ENCODE data around the gene FAU.

GRCh38 chr11:65129649-65130441, 7.9 kb upstream of the FAU start:
- TF ChIP-seq, protein P1, sequence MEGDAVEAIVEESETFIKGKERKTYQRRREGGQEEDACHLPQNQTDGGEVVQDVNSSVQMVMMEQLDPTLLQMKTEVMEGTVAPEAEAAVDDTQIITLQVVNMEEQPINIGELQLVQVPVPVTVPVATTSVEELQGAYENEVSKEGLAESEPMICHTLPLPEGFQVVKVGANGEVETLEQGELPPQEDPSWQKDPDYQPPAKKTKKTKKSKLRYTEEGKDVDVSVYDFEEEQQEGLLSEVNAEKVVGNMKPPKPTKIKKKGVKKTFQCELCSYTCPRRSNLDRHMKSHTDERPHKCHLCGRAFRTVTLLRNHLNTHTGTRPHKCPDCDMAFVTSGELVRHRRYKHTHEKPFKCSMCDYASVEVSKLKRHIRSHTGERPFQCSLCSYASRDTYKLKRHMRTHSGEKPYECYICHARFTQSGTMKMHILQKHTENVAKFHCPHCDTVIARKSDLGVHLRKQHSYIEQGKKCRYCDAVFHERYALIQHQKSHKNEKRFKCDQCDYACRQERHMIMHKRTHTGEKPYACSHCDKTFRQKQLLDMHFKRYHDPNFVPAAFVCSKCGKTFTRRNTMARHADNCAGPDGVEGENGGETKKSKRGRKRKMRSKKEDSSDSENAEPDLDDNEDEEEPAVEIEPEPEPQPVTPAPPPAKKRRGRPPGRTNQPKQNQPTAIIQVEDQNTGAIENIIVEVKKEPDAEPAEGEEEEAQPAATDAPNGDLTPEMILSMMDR (IDR thresholded peaks at IDR 0.05): no peak
- TF ChIP-seq EP300 (IDR thresholded peaks at IDR 0.05): no peak

Measured in esophagus muscularis mucosa (tissue), 3 donors.